ENCODE results near the gene DTNB. TPM values are rescaled to one million over a fixed set of nuclear protein-coding genes. Genes with fewer than 3 reads are reported as not detected.

Gene DTNB
- total RNA-seq, 1 experiment from 2014 or later, result 51.9 TPM

DNA sequence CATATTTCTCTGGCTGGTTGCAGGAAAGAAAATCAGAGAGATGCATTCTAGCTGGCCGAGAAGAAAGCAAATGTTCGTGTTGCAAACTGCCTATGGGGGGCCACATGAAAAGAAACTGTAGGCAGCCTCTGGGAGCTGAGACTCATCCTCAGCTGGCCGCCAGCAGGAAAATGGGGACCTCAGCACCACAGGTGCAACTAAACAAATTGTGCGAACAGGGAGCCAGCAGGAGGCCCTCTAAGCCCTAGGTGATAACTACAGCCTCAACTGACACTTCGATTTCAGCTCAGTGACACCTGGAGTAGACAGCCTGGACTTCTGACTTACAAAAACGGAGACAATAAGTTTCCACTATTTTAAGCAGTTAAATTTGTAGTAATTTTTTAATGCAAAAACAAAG lies 107.3 kb downstream of the DTNB start:
- intact Hi-C loops (cut with micrococcal nuclease; ENCODE audit: unreplicated experiment), result loop anchor here (2.0 kb wide), 1 partner anchor 399 kb away; no protein-coding TSS in a partner anchor
- no peak overlapping the region for H3K4me3 ChIP-seq
- no peaks in the 10 kb centered on the region for H4K20me1 ChIP-seq (ENCODE audit: insufficient read depth)
- no peak overlapping the region for H3K4me2 ChIP-seq
- no peaks in the 10 kb centered on the region for H3K9me3 ChIP-seq (ENCODE audit: insufficient read depth, low read depth)
- DNase-seq, result no peak
- ChIA-PET POLR2A (ENCODE audit: unreplicated experiment) (no interaction called here), CTCF (interaction anchor here (0.5 kb wide), 1 partner anchor 348 kb away, joined by 8 read pairs; no protein-coding TSS in a partner anchor)
- H3K9me2 ChIP-seq (ENCODE audit: insufficient read depth), result no peaks in the 10 kb centered on the region
- no peaks in the 10 kb centered on the region for H3K36me3 ChIP-seq (ENCODE audit: low read depth)
- no TSS peak for BruUV-seq (replicated peaks)
- H3F3A ChIP-seq (ENCODE audit: insufficient read depth, low read depth), result peaks cover 5% of the 10 kb centered on the region
- no peaks in the 10 kb centered on the region for H3K27me3 ChIP-seq (ENCODE audit: insufficient read depth, low read depth)
- H3K27ac ChIP-seq, result no peak overlapping the region
- no peaks in the 10 kb centered on the region for H3K4me1 ChIP-seq (replicated peaks; ENCODE audit: insufficient read depth)
- no peak for TF ChIP-seq EZH2 (IDR thresholded peaks at IDR 0.05; ENCODE audit: low read depth)
- TF ChIP-seq, protein P1, sequence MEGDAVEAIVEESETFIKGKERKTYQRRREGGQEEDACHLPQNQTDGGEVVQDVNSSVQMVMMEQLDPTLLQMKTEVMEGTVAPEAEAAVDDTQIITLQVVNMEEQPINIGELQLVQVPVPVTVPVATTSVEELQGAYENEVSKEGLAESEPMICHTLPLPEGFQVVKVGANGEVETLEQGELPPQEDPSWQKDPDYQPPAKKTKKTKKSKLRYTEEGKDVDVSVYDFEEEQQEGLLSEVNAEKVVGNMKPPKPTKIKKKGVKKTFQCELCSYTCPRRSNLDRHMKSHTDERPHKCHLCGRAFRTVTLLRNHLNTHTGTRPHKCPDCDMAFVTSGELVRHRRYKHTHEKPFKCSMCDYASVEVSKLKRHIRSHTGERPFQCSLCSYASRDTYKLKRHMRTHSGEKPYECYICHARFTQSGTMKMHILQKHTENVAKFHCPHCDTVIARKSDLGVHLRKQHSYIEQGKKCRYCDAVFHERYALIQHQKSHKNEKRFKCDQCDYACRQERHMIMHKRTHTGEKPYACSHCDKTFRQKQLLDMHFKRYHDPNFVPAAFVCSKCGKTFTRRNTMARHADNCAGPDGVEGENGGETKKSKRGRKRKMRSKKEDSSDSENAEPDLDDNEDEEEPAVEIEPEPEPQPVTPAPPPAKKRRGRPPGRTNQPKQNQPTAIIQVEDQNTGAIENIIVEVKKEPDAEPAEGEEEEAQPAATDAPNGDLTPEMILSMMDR (conservative IDR thresholded peaks at IDR 0.05), result no peak
- no peak overlapping the region for H2AFZ ChIP-seq
- no peaks in the 10 kb centered on the region for H3K79me2 ChIP-seq (ENCODE audit: low read depth)

DNA sequence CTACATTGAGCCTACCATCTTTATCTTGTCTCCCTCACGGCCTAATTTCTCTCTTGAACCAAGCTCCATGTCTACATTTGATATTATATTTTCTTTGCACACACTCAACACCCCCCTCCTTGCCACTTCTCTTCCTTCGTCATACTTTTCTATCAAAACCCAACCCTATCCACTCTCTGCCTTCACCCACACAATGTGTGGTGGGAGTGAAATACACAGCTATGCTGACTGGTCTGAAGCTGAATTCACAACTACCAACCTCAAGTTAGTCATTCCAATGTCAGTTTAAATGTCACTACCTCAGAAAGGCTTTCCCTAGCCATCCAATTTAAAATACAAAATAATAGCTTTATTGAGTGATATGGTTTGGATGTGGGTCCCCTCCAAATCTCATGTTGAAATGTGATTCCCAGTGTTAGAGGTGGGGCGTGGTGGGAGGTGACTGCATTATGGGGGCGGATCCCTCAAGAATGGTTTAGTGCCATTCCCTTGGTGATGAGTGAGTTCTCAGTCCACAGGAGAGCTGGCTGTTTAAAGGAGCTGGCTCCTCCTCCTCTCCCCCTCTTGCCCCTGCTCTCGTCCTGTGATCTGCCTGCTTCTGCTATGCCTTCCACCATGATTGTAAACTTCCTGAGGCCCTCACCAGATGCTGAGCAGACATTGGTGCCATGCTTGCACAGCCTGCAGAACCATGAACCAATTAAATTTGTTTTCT lies 112.1 kb downstream of the DTNB start:
- Histone ChIP-seq H3K9me3 (ENCODE audit: insufficient read depth, low read depth) (no peaks in the 10 kb centered on the region), H2AFZ (no peak overlapping the region), H3K4me1 (replicated peaks; ENCODE audit: insufficient read depth) (no peaks in the 10 kb centered on the region), H3K4me3 (no peak overlapping the region), H3K27me3 (ENCODE audit: insufficient read depth, low read depth) (no peaks in the 10 kb centered on the region), H3K4me2 (no peak overlapping the region), H3F3A (ENCODE audit: insufficient read depth, low read depth) (no peaks in the 10 kb centered on the region; the same call in 1 of the 2 replicates), H4K20me1 (ENCODE audit: insufficient read depth) (no peaks in the 10 kb centered on the region), H3K79me2 (ENCODE audit: low read depth) (no peaks in the 10 kb centered on the region), H3K9me2 (ENCODE audit: insufficient read depth) (no peaks in the 10 kb centered on the region; the same call in 1 of the 2 replicates), H3K27ac (no peak overlapping the region), H3K36me3 (ENCODE audit: low read depth) (no peaks in the 10 kb centered on the region)
- intact Hi-C loops (cut with micrococcal nuclease; ENCODE audit: unreplicated experiment), result no loop called here
- DNase-seq, result no peak
- TF ChIP-seq, protein P1 (conservative IDR thresholded peaks at IDR 0.05), result no peak
- no peak for TF ChIP-seq EZH2 (IDR thresholded peaks at IDR 0.05; ENCODE audit: low read depth)
- ChIA-PET CTCF (no interaction called here), POLR2A (ENCODE audit: unreplicated experiment) (no interaction called here)
- no TSS peak for BruUV-seq (replicated peaks)

GRCh38 chr2:25559148-25559547 lies 114.2 kb downstream of the DTNB start:
- no peaks in the 10 kb centered on the region for H3K36me3 ChIP-seq (ENCODE audit: low read depth)
- H3K9me3 ChIP-seq (ENCODE audit: insufficient read depth, low read depth), result no peaks in the 10 kb centered on the region
- intact Hi-C loops (cut with micrococcal nuclease; ENCODE audit: unreplicated experiment), result no loop called here
- TF ChIP-seq, protein P1 (conservative IDR thresholded peaks at IDR 0.05), result no peak
- ChIA-PET CTCF (no interaction called here), POLR2A (ENCODE audit: unreplicated experiment) (no interaction called here)
- H3K4me1 ChIP-seq (replicated peaks; ENCODE audit: insufficient read depth), result no peaks in the 10 kb centered on the region
- no peak for DNase-seq
- no peak overlapping the region for H3K4me2 ChIP-seq
- H3K79me2 ChIP-seq (ENCODE audit: low read depth), result no peaks in the 10 kb centered on the region
- no peaks in the 10 kb centered on the region for H4K20me1 ChIP-seq (ENCODE audit: insufficient read depth)
- H3K4me3 ChIP-seq, result no peak overlapping the region
- H3K27ac ChIP-seq, result no peak overlapping the region
- H2AFZ ChIP-seq, result no peak overlapping the region
- H3F3A ChIP-seq (ENCODE audit: insufficient read depth, low read depth), result no peaks in the 10 kb centered on the region; the same call in 1 of the 2 replicates
- BruUV-seq (replicated peaks), result no TSS peak
- no peaks in the 10 kb centered on the region for H3K27me3 ChIP-seq (ENCODE audit: insufficient read depth, low read depth)
- H3K9me2 ChIP-seq (ENCODE audit: insufficient read depth), result no peaks in the 10 kb centered on the region; the same call in 1 of the 2 replicates

All from PC-9 (cell line).